ENCODE results near the gene EIF2B2. TPM values are rescaled to one million over a fixed set of nuclear protein-coding genes. Genes with fewer than 3 reads are reported as not detected.

EIF2B2 gene
- polyA plus RNA-seq, 1 of the 3 experiments (the other 2 are of a cell fraction), result 125 TPM

DNA sequence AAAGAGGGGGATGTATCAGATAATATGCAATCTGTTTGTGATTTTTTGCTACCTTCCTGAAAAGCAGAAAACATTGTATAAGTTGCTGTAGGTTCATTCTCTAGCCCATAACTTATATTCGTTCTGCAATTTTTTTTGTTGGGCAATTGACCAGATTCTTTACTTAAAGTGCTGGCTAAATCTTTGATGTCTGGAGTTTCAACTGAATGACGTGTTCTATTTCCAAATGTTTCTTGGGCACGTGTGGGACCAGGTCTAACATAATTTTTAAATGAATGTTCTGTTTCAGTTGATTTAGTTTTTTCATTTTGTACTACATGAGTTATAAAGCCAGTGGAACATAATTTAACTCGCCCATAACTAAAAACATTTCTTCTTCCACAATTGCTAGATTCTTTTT, 44.8 kb downstream of the EIF2B2 start:
- Histone ChIP-seq H3K27ac (ENCODE audit: low read depth in 2 of 2, low read length in 1 of 2) (no peak overlapping the region), H3K27me3 (ENCODE audit: insufficient read depth) (no peaks in the 10 kb centered on the region), H2AFZ (ENCODE audit: low read depth) (no peak overlapping the region), H3K4me3 (ENCODE audit: low read depth in 2 of 2, low read length in 1 of 2) (no peak overlapping the region), H3K4me2 (no peak overlapping the region), H3K36me3 (replicated peaks in 1 of 2; ENCODE audit: control insufficient read depth in 1 of 2, insufficient read depth in 2 of 2, low read length in 1 of 2) (peaks cover 0 to 2% of the 10 kb centered on the region in 2 experiments), H4K20me1 (ENCODE audit: insufficient read depth) (no peaks in the 10 kb centered on the region), H3K4me1 (ENCODE audit: control insufficient read depth in 1 of 2, insufficient read depth in 2 of 2, low read depth in 1 of 2, low read length in 1 of 2) (peaks cover 11 to 20% of the 10 kb centered on the region in 2 experiments; a peak in 3 of 4 replicates), H3F3A (replicated peaks; ENCODE audit: insufficient read depth) (peaks cover 20% of the 10 kb centered on the region), H3K79me2 (ENCODE audit: insufficient read depth) (peaks cover 6% of the 10 kb centered on the region; the same call in 1 of the 2 replicates), H3K9ac (no peak overlapping the region), H3K9me3 (no peaks in the 10 kb centered on the region), H3K9me2 (no peaks in the 10 kb centered on the region)
- WGBS (ENCODE audit: low lambda C conversion rate), result 94% methylated on average over 4 of the region's 4 CpGs
- ChIA-PET CTCF (no interaction called here), POLR2A (no interaction called here)
- DNase-seq, result no peak
- no peak for TF ChIP-seq EP300 (IDR thresholded peaks at IDR 0.05; ENCODE audit: borderline replicate concordance in 1 of 2, low read depth in 1 of 2, low read length in 1 of 2)
- TF ChIP-seq GABPA (IDR thresholded peaks at IDR 0.05; ENCODE audit: low read depth), result no peak
- no peak for TF ChIP-seq SIN3A (IDR thresholded peaks at IDR 0.05; ENCODE audit: borderline replicate concordance, low read depth, low read length)
- TF ChIP-seq USF2 (IDR thresholded peaks at IDR 0.05; ENCODE audit: borderline replicate concordance, low read depth, low read length), result no peak
- no peak for TF ChIP-seq SMC3 (IDR thresholded peaks at IDR 0.05; ENCODE audit: low read depth, low read length)
- TF ChIP-seq, protein P1, sequence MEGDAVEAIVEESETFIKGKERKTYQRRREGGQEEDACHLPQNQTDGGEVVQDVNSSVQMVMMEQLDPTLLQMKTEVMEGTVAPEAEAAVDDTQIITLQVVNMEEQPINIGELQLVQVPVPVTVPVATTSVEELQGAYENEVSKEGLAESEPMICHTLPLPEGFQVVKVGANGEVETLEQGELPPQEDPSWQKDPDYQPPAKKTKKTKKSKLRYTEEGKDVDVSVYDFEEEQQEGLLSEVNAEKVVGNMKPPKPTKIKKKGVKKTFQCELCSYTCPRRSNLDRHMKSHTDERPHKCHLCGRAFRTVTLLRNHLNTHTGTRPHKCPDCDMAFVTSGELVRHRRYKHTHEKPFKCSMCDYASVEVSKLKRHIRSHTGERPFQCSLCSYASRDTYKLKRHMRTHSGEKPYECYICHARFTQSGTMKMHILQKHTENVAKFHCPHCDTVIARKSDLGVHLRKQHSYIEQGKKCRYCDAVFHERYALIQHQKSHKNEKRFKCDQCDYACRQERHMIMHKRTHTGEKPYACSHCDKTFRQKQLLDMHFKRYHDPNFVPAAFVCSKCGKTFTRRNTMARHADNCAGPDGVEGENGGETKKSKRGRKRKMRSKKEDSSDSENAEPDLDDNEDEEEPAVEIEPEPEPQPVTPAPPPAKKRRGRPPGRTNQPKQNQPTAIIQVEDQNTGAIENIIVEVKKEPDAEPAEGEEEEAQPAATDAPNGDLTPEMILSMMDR (IDR thresholded peaks at IDR 0.05), result no peak
- no peak for TF ChIP-seq RXRA (IDR thresholded peaks at IDR 0.05; ENCODE audit: borderline replicate concordance, low read depth)
- TF ChIP-seq FOXJ3 (CRISPR knock-in tag; IDR thresholded peaks at IDR 0.05), result no peak
- no peak for TF ChIP-seq PBX3 (IDR thresholded peaks at IDR 0.05)

DNA sequence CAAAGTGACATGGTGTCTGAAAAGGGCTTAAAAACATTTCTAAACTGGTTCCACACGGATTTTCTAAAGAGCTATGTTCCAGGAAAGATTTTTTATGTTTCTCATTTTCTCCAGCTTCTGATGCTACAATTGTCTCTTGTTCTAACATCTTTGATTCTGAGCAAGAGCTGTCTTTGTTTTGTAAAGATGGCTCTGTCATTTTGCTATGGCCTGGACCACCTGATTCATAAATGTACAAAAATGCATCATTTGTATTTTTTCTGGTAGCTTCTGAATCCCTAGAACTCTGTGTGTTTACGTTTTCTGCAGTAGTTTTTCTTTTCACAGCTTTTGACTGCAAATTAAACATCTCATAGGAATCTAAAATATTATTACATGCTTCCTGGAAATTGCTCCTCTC, 45.4 kb downstream of the EIF2B2 start:
- peaks cover 26% of the 10 kb centered on the region for H3F3A ChIP-seq (replicated peaks; ENCODE audit: insufficient read depth)
- H3K79me2 ChIP-seq (ENCODE audit: insufficient read depth), result peaks cover 3% of the 10 kb centered on the region; the same call in 1 of the 2 replicates
- no peak overlapping the region for H3K27ac ChIP-seq (ENCODE audit: low read depth in 2 of 2, low read length in 1 of 2)
- no peaks in the 10 kb centered on the region for H3K9me2 ChIP-seq
- H3K4me3 ChIP-seq (ENCODE audit: low read depth in 2 of 2, low read length in 1 of 2), result no peak overlapping the region
- H3K9ac ChIP-seq, result no peak overlapping the region
- WGBS (ENCODE audit: low lambda C conversion rate), result 88% methylated on average over 2 of the region's 2 CpGs
- no peaks in the 10 kb centered on the region for H3K27me3 ChIP-seq (ENCODE audit: insufficient read depth)
- peaks cover 11 to 16% of the 10 kb centered on the region in 2 experiments for H3K4me1 ChIP-seq (ENCODE audit: control insufficient read depth in 1 of 2, insufficient read depth in 2 of 2, low read depth in 1 of 2, low read length in 1 of 2)
- TF ChIP-seq MXI1 (IDR thresholded peaks at IDR 0.05; ENCODE audit: low read depth, low read length) (no peak), USF2 (IDR thresholded peaks at IDR 0.05; ENCODE audit: borderline replicate concordance, low read depth, low read length) (no peak), TAF1 (IDR thresholded peaks at IDR 0.05; ENCODE audit: borderline replicate concordance, low read depth, low read length) (no peak), RCOR1 (IDR thresholded peaks at IDR 0.05; ENCODE audit: low read length) (no peak), POLR2AphosphoS5 (IDR thresholded peaks at IDR 0.05; ENCODE audit: low read depth, low read length) (no peak), CHD2 (IDR thresholded peaks at IDR 0.05; ENCODE audit: low read length, partially characterized antibody) (no peak)
- H4K20me1 ChIP-seq (ENCODE audit: insufficient read depth), result no peaks in the 10 kb centered on the region
- no peak overlapping the region for H3K4me2 ChIP-seq
- DNase-seq, result no peak
- CTCF ChIA-PET, result interaction anchor here (1.3 kb wide), 1 partner anchor 40 kb away, joined by 4 read pairs; no protein-coding TSS in a partner anchor
- no peaks in the 10 kb centered on the region for H3K9me3 ChIP-seq
- H3K36me3 ChIP-seq (replicated peaks in 1 of 2; ENCODE audit: control insufficient read depth in 1 of 2, insufficient read depth in 2 of 2, low read length in 1 of 2), result peaks cover 0 to 4% of the 10 kb centered on the region in 2 experiments
- POLR2A ChIA-PET, result no interaction called here
- no peak overlapping the region for H2AFZ ChIP-seq (ENCODE audit: low read depth)

All from SK-N-SH (cell line).